ENCODE data around the gene SUPT4H1. TPM values are rescaled to one million over a fixed set of nuclear protein-coding genes. Genes with fewer than 3 reads are reported as not detected.
"Not testable (repeated sequence)": the region's sequence is repeated elsewhere in the genome, so short reads cannot be mapped to it uniquely, and the experiment has no call there.

The SUPT4H1 gene
- total RNA-seq = 39.5 and 51.4 TPM in 2 replicates

DNA sequence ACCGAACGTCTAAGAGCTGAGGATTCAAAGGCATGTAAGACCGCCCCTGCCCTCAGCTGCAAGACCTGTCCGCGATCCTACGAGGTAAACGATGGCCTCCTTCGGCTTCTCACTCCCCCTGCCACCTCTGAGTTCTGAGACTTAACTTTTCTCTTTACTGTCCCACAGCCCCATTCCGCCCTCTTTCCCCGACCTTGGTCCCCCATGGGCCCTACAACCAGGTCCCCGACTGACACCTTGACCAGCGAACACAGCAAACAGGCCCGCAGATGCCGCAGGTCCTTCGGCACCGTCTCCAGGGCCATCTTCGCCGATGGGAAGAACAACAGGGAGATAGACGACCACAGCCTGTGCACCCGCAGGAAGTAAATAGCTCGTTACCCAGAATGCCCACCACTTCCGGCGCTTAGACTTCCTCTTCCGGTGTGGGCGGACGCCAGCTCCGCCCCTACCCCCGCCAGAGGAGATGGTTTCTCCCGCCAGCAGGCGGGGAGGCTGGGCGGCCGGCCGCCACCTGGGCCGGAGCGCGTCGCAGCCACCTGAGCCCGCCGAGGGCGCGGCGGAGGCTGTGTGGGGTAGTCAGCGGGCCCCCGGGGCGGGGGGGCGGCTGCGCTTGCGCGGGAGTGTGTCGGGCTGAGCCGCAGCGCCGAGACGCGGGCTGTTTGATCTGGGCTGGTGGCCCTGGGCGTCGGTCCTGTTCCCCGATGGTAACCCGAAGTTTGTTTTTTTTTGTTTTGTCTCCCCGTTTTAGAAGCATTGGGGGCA lies at the start of gene SUPT4H1:
Gene SUPT4H1 (minus strand): TSS at position 371 of the 765 bp plus-strand sequence. CDS start 66 bp downstream, at position 305.
- DNase-seq (ENCODE audit: low read depth, low spot score) = peak; percentile 63

DNA sequence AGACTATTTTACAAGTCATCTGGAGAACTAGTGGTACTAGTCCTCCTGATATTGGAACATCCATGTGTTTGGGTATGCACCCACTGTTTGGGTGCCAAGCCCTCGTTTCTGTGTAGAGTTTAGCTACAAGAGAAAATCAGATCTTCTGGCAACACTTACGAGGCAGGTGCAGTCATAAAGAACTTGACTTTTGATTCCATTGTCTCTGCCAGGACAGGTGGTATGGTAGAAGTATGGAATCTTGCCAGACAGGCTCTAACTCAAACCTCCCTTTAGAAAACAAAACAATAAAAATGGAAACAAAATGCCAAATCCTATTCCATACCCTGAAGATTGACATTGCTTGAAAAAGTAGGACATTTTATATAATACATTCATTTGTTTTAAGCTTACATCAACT lies 49.3 kb upstream of the SUPT4H1 start:
- no peak for DNase-seq (ENCODE audit: low read depth, low spot score)

DNA sequence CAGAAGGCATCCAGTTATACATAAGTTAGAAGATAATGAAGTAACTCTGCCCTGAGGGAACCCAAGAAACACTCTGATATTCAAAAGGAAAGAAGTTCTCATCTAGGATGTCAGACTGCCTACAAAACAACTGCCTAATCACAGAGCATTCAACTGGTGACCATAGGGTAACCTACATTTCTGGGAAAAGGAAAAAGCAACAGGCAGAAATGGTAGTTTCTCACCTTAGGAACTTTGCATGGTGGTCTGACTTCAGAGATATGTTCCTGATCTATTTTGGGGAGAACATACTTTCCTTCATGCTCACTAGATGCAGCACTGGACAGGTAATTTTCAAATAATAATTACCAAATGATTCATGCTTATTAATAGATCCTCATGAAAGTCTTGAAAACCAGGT lies 48.8 kb upstream of the SUPT4H1 start:
- no peak for DNase-seq (ENCODE audit: low read depth, low spot score)

DNA sequence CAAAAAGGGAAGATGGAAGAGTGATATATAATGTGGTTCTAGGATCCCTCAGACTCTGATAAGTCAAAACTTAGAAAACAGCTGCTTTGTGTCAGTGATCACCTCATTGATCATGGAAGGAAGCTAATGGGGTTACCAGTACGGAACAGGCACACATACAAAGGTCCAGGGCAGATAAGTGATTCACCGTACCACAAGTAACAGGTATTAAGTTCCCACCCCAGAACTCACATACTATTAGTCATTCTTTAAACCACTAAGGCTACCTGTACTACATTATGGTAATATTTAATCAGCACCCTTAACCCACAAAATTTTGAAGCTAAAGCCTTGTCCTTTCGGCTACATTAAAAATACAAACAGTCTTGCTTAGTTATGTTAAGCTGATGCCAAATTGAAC lies 48.0 kb upstream of the SUPT4H1 start:
- no peak for DNase-seq (ENCODE audit: low read depth, low spot score)

DNA sequence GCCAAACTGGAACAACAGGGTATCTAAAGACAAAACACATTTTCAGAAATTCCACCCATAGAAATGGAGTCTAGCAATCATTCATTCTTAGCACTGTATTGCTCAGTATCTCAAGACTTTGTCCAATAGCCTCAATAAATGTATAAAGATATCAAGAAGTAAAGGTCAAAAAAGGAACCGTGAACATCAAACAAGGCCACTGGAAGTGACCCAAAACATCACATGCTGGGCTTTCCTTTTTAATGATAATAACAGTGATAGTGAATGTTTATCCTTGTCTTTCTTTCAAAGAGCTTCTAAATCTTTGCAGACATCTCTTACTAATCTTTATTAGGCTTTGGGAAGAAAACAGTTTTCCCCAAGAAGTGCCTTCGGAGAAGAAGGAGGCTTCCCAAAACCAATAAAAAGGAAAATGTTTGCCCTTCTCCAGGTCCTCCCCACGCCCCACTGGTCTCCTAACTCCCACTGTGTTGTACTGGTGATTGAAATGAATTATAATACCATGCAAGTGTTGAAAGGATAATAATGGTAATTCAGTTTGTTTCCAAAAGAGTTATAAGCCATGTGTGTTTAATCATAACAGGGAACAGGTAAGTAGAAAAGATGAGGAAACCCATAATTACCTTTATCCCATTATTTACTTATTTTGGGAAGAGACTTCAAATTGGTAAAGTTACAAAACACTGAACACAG lies 46.7 kb upstream of the SUPT4H1 start:
- DNase-seq (ENCODE audit: low read depth, low spot score) = no peak

DNA sequence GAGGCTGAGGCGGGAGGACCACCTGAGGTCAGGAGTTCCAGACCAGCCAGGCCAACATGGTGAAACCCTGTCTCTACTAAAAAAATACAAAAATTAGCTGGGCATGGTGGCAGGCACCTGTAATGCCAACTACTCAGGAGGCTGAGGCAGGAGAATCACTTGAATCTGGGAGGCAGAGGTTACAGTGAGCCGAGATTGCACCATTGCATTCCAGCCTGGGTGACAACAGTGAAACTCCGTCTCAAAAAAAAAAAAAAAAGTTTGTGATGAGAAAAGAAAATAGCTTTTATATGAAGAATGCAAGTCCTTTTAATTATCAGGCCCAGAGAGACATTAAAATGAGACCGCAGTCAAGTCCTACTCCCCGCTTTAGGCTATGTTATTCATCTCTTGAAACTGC lies 45.4 kb upstream of the SUPT4H1 start:
- not testable (repeated sequence) for DNase-seq (ENCODE audit: low read depth, low spot score)

DNA sequence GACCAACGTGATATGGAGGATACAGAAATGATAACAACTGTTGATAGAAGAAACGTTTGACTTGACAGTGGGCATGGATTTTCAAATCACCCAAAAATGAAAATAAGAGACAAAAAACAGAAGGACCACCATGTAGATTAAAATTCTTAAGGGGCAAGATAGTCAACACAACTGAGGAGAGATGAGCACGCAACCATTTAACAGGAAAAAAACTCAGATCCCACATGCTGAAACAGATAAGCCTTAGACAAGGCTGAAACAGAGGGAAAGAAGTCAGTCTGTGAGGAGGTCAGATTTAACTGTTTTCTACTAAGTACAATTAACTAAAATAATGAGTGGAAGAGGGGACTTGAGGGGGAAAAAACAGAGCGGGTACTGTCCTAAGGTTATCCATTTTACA lies 44.2 kb upstream of the SUPT4H1 start:
- no peak for DNase-seq (ENCODE audit: low read depth, low spot score)

DNA sequence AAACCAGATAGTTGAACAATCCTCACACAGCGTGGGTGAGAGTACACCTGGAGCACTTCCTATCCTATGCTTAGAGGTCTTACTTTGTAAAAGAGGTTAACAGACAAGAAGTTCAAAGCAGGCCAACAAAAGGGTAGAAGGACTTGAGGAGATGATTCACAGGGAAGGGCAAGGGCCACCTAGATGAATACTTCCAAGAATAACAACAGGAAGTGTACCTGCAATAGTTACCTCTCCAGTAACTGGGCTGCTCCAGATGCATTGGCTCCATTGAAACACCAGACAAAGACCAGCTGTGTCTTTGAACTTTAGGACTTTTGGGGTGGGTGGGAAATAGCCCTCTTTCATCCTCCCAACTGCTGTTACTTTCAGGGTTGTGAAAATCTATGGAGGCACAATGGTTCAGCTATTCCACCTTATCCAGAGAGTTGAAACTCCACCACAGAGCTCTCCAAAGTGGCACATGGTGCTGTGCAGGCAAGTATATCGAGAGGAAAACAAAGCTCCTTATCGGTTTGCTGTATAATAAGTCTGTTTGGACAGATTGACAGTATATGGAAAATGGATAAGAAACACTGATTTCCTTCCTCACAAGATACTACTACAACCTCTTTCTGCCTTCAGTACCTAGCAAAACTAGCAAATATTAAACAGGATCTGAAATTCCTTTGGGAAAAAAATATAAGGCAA lies 42.7 kb upstream of the SUPT4H1 start:
- DNase-seq (ENCODE audit: low read depth, low spot score) = no peak

DNA sequence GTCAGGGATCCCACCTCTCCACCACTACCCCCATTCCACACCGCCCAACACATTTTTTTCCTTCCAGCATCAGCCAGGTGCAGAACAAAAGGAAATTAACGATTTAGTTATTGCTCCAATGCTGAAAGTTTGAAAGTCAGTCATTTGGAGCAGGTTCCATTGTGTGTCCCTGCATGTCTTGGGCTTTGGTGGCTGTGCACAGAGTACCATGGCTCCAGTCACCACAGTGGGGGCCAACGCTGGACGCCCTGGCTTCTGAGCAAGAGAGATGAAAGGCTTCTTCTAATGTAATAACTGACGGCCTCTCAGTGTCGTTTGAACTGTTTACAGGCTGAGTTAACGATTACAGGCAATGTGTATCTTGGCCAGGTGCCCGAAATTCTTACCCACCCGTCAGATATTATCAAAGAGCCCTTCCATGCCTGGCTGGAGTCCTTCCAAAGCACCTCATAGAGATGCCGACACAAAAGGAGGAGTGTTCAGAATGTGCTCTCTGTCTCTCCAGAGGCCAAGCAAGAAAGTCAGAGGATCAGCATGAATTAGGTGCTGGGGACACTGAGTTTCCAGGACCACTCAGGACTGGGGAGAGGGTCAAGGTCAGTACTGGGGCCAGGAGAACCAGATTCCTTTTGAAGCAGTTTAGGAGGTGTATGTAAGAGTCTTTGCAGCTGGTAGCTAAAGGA lies 39.4 kb upstream of the SUPT4H1 start:
- peak; percentile 80 for DNase-seq (ENCODE audit: low read depth, low spot score)

DNA sequence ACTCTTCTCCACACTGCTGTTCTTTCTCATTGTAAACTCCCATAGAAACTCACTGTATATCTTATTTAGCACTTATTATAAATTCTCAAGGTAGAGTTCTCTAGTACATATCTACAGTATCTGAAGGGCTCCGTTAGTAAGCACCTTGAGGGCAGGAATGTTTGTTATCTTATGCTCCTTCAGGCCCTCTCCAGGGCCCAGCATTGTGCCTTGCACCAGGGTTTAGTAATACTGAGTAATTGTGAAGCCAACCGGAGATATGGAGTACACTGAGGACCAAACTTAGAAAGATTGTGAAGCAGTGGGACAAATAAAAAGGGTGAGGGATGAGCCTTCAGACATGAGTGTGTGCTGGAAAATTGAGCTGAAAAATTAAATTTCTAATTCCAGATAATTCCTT lies 38.9 kb upstream of the SUPT4H1 start:
- no peak for DNase-seq (ENCODE audit: low read depth, low spot score)

DNA sequence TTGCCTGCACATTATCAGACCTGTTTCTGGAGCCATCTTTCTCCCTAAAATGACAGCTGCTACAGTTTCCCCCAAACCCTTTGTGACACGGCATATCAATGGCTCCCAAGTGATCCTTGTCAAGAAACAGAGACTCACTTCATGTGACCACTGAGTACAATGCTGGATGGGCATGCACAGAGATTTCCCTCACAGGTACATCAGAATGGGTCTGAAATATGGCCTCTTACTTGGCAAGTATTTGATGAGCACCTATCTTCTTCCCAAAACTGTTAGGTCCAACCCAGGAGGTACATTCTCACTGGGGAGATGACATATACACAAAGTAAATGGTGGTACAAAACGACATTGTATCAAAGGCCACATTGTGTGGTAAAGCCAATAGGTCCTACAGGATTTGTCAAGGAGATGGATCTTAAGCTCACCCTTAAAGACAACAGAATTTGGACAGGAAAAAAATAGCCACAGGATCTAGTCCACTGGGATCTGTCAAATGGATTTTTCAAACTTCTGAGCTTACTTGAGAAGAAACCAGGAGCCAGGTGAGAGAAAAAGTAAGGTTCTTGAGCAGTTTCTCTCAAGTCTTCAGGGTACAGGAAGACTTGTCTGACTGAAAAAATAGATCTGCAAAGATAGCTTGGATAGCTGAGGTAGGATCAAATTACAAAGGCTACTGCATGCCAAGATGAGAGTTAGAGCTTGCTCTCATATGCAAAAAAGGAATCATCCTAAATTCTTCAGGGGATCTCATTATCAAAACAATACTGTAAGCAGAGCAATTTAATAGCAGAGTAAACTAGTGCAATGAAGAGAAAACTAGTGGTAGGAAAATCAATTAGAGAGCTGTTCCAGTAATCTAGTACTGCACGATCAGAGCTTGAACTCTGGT lies 36.5 kb upstream of the SUPT4H1 start:
- DNase-seq (ENCODE audit: low read depth, low spot score) = no peak

DNA sequence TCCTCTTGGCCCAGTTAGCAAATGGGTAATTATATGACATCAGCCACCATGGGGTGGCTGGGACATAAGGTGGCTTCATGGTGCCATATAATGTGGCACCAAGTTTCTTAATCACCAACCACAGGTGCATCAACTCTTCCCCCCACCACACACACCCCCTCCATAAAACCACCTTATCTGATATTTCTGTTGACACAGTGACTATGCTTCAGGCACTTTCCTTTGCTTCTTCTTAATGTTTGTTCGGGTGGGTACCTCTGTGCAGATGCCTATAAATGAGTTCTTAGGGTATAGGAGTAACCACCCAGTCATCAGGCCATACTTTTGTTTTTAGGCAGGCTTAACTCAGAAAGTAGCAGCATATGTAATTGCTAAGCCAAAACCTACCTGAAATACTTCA lies 35.8 kb upstream of the SUPT4H1 start:
- no peak for DNase-seq (ENCODE audit: low read depth, low spot score)

DNA sequence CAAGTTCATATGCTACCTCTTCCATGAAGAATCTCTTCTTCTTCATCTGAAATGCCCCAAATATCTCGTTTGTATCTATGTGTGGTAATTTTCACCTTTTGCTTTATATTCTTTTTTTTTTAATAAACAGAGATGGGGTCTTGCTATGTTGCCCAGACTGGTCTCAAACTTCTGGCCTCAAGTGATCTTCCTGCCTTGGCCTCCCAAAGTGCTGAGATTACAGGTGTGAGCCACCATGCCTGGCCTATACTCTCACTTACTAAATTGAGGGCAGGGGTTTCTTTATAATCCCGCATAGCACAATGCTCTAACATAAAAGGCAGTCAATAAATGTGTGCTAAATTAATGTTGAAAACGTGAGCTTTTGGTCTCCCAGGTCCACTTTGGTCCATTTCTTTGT lies 34.7 kb upstream of the SUPT4H1 start:
- no peak for DNase-seq (ENCODE audit: low read depth, low spot score)

DNA sequence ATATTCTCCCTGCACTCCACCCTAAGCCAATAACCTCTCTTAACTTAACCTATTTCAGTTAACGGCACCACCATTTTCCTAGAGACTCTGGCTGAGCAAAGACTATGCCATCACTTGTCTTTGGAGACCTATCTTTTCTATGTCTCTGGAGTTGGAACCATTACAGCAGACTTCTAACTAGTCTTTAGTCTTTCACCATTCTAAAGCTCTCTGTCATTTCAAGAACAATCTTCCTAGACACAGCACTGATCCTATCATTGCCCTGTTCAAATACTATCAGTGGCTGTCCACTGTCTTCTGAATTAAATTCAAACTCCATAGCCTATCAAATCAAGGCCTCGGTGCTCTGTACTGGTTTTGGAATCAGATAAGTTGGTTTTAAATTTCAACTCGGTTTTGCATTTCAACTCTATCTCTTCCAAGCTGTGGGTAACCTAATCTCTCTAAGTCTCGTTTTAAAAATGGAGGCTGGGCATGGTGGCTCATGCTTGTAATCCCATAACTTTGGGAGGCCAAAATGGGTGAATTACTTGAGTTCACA lies 33.4 kb upstream of the SUPT4H1 start:
- DNase-seq (ENCODE audit: low read depth, low spot score) = no peak

DNA sequence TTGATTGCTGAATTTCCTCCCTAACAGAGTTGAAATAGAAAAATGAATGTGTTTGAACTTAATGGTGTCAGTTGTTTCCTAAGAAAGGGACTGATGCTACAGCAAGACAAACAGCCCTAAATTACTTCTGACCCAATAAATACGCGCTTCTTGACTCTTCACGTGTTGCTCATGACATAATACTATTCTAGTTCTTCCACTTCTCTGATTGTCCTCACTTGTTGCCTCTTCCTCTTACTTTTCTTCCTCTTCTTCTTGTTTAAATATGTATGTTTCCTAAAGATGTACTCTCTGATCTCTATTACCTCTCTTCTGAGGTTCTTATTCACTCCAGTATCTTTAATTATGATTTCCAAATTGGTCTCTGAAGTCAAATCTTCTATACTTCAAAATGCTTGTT lies 32.9 kb upstream of the SUPT4H1 start:
- DNase-seq (ENCODE audit: low read depth, low spot score) = no peak

DNA sequence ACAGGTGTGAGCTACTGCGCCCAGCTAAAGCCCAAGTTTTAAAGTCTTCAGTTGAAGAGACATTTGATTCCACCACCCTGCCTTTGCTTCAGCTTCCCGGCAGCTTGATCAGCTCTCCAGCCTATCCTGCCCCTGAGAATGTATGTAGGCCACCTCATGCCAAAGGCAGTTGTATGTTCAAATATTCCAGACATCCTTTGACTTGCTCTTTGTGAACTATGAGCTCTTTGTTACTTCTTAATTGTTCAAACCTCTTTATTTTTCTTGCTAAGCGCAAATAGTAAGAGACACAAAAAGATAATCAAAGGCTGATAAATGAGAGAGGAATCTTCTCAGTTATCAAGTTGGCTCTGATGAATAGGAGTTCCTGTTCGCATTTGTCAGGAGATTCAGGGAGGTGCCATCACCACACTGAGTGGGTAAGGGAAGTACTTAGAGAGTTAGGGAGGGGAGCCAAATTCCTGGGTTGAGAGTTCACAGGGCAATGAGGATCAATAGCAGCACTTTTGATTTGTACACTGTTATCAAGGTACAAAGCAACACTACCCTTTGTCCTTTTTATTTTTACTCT lies 32.0 kb upstream of the SUPT4H1 start:
- no peak for DNase-seq (ENCODE audit: low read depth, low spot score)

DNA sequence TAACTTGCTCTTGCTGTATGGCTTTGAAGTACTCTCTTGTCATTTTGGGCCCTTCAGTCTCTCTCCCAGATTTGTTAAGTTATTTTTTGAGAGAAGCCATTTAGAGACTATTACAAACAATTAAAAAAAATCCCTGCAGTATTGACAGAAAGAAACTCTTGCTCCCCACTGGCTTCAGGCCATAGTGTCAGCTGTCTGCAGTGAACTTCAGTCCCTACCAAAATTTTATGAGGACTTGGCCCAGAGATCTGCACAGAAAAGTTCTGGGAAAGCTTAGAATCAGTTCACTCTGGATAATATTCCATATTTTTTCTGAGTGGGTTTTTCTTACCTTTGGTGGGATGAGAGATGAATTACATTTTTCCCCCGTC lies 30.9 kb upstream of the SUPT4H1 start:
- DNase-seq (ENCODE audit: low read depth, low spot score) = no peak

DNA sequence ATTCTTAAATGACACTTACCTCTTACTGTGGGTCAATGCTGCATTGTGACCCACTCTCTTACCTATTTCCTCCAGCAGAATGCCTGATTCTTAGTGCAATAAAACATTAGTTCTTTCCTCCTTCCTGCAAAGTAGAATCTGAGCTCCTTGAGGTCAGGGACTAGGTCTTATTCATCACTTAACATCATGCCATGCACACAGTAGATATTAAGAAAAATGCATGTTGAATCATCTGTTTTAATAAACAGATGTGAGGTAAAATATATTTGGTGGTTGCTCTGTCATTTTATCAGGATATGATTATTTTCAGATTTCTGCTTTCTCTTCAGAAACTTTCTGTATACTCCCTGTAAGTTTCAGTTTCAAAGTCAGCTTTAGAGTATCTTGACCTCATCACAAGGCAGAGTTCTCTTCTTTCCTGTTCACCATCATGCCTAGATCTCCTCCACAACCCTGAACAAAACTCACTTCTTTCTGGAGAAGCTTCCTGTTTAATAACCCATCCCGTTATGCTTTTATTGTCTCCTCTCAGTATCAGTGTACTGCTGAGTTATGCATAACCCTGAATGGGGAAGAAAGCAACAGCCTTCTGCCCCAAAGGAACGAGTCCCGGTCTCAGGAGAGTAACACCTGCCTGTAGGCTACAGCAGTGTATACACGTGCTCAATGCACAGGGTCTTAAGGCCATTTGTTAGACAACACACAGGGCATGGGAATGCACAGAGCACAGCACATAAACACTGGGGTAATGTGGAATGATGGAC lies 30.3 kb upstream of the SUPT4H1 start:
- DNase-seq (ENCODE audit: low read depth, low spot score) = no peak

All from pulmonary artery endothelial cell (primary cell).